Measurements from ENCODE around the gene CARD9.
"Not testable (repeated sequence)": the region's sequence is repeated elsewhere in the genome, so short reads cannot be mapped to it uniquely, and the experiment has no call there.

Gene CARD9

DNA sequence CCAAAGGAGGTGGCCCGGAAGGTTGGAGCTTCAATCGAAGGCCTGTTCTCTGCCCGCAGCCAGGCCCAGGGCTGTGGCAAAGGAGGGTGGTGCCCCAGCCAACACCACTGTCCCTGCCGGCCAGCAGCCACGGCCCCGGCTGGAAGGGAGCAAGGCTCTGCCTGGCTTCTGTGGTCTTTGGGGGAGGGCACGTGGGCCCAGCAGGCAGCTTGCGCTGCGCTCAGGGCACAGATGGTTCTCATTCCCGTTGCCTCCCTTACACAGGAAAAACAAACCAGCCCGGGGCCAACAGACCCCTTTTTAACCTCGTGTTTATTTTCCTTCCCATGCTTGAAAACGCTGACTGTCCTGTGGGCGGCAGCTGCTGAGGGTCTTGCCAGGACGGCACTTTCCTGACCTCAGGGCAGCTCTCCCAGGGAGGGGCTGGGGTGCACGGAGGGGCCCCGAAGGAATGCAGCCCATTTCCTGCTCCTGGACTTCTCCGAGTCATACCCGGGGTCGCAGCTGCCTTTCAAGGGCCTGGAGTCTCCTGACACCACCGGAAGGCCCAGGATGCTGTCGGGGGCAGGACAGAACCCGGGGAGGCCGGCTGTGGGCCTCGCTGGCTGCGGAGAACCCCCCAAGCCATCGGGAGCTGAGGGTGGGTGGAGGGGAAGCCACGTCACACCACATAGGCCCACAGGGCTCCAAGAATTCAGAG, 47.3 kb downstream of the CARD9 start:
- in situ Hi-C loops (cut with HindIII; ENCODE audit: low sequenced_read_pairs), result no loop called here

DNA sequence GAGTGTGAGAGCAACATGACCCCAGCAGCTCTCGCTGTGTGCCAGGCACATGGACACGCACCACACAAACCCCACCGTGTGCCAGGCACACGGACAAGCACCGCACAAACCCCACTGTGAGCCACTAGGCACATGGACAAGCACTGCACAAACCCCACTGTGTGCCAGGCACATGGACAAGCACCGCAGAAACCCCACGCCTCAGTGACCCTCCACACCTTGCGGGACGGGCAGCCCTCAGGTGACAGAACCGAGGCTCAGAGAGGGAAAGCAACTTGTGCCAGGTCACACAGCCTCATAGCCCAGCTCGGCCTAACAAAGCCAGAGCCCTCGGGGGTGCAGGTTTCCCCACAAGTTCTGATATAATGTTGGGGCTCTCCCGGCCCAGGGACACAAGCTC, 48.1 kb downstream of the CARD9 start:
- in situ Hi-C loops (cut with HindIII; ENCODE audit: low sequenced_read_pairs), result no loop called here

DNA sequence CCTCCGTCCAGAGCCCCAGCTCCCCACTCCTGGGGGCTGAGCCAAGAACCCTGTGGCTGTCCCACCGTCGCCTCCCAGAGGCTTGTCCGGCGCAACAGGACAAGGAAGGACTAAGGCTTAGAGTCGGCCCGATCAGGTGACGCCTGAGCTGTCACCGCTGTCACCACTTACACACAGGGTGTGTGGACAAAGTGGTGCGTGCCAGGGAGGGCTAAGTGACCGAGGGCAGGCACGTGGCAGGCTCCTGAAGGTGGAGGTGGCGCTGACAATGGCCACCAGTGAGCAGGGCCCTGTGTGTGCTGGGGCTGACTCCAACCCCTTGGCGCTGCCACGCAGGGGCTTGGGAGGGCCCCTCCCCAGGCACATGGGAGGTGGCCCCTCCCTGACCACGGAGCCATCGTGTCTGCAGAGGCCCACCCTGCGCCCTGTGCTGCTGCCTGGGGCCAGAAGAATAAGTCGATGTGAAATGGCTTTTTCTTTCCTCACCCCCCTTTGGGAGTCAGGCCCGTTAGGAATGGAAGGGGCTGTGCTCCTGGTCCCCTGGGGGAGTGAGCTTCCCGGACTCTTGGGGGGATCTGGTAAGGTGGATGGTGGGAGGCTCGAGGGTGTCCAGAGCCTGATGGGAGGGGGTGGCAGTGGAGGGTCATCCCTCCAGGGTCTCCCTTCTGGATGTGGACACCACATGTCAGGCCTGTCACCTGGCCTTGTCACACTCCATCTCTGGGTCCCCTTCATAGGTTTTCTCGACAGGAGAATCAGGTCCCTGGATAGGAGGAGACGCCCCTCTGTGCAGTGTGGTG, 48.8 kb downstream of the CARD9 start:
- in situ Hi-C loops (cut with HindIII; ENCODE audit: low sequenced_read_pairs), result no loop called here

DNA sequence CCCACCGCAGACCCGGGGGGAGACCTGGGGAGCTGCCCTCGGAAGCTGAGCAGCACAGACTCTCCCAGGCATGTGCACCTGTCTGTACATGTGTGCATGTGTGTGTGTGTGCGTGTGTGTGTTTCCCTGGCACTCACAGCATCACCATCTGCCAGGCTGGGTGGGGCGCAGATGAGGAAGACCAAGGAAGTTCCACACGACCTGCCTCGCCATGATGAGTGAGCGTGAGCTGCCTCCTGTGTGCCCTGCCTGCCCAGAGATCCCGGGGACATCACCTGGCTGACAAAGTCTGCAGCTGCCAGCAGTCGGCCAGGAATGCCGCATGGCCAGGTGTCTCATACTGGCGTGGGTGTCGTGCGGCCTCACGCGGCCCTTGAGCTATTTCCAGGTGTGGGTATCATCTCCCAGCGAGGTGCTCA, 50.1 kb downstream of the CARD9 start:
- in situ Hi-C loops (cut with HindIII; ENCODE audit: low sequenced_read_pairs), result no loop called here

DNA sequence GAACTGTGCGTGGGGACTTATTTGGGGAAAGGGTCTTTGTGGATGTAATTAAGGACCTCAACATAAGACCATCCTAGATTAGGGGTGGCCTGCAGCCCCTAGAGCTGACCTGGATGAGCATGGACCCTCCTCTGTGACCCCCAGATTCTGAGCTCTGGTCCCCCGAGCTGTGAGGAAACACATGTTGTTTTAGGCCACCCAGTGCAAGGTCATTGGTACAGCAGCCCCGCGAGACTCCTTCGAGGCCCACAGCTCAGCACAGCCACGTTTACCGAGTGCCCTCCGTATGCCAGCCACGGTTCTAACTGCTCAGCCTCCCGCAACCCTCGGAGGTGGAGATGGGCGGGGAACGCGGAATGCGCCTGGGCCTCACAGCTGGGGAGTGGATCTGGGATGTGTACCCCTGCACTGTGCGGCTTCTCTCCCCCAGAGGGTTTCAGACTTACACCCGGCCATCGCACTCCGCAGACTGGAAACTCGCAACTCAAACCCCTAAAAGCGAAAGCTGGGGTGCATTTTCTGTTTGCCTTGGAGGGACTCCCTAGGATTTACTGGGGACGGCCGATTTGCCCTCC, 50.6 kb downstream of the CARD9 start:
- in situ Hi-C loops (cut with HindIII; ENCODE audit: low sequenced_read_pairs), result no loop called here

DNA sequence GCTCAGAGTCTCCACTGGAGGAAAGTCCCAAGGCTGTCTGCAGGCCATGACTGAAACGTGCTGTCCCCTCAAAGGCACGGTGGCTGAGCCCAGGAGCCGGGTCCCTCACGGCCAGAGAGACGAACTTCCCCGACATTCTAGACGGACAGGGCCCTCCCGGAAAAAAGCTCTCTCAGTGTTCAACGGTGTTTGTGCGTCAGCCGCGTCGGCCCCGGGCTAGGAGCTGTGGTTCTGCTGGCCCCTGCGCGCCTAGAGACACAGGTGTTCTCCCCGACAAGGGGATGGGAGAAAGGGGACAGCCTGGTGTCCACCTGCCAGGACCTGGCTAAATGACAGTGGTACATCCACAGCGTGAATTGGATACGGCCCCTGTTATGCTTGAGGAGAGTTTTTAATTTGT, 51.9 kb downstream of the CARD9 start:
- in situ Hi-C loops (cut with HindIII; ENCODE audit: low sequenced_read_pairs), result no loop called here

DNA sequence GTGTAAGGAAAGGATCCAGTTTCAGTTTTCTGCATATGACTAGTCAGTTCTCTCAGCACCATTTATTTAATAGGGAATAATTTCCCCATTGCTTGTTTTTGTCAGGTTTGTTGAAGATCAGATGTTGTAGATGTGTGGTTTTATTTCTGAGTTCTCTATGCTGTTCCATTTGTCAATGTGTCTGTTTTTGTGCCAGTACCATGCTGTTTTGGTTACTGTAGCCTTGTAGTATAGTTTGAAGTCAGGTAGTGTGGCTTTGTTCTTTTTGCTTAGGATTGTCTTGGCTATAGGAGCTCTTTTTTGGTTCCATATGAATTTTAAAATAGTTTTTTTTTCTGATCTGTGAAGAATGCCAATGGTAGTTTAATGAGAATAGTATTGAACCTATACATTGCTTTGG, 52.5 kb downstream of the CARD9 start:
- in situ Hi-C loops (cut with HindIII; ENCODE audit: low sequenced_read_pairs), result not testable (repeated sequence)

DNA sequence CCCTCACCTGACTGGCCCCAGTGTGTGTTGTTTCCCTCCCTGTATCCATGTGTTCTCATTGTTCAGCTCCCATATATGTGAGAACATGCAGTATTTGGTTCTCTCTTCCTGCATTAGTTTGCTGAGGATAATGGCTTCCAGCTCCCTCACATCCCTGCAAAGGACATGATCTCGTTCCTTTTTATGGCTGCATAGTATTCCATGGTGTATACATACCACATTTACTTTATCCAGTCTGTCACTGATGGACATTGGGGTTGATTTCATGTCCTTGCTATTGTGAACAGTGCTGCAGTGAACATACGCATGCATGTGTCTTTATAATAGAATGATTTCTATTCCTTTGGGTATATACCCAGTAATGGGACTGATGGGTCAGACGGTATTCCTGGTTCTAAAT, 53.5 kb downstream of the CARD9 start:
- in situ Hi-C loops (cut with HindIII; ENCODE audit: low sequenced_read_pairs), result not testable (repeated sequence)

DNA sequence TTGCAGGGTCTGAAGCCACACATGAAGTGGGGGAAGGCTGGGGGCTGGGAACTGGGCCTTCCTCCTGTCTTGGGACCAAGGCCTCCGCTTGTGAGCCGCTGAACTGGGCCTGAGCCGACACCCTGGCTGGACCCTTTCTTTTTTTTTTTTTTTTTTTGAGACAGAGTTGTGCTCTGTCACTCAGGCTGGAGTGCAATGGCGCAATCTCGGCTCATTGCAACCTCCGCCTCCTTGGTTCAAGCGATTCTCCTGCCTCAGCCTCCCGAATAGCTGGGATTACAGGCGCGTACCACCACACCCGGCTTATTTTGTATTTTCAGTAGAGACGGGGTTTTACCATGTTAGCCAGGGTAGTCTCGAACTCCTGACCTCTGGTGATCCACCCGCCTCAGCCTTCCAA, 54.2 kb downstream of the CARD9 start:
- in situ Hi-C loops (cut with HindIII; ENCODE audit: low sequenced_read_pairs), result not testable (repeated sequence)

DNA sequence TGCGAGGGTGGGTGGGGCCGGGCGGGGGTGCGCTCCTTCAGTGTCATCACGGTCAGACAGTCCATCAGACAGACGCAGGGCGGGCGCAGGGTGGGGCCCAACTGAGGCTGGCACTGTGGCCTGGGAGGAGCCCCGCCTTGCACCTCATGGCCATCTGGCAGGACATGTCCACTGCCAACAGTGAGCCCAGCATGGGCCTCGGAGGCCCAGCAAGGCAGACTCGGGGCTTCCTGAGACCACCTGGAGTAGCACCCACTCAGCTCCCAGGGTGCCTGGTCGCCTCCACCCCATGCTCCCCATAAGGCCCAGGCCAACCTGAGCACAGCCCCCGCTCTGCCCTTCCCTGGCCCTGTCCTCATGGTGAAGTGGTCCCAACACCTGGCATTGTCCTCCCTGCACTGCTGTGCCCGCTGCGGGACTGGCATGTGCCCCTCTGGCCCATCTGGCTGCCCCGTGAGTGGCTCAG, 54.7 kb downstream of the CARD9 start:
- in situ Hi-C loops (cut with HindIII; ENCODE audit: low sequenced_read_pairs), result no loop called here

DNA sequence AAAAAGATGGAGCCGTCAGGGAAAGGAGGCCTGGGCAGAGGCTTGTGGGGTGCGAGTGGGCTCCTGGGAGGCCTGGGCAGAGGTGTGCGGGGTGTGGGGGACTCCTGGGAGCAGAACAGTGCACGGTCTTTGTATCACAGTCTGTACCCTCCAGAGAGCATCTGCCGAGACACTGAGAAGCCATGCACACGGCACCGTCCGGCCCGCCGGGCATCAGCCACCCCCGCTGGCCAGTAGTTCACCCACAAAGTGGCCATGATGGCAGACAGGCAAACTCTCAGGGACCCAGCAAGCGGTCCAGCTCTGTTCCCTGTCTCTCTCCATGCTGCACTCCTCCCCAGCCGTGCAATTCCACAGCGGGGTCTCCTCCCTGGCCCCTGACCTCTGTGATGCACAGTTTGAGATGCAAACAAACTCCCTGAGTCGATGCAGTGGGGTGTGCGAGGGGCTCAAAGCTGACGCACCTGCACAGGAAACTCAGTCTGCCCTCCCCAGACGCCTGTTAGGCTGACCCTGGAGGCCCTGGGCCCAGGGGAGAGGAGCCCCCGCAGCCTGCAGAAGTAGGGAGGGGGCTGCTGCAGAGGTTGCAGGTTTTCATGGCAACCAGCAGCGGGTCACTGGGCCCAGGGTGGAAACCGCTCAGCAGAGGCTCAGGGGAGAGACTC, 55.2 kb downstream of the CARD9 start:
- in situ Hi-C loops (cut with HindIII; ENCODE audit: low sequenced_read_pairs), result no loop called here

DNA sequence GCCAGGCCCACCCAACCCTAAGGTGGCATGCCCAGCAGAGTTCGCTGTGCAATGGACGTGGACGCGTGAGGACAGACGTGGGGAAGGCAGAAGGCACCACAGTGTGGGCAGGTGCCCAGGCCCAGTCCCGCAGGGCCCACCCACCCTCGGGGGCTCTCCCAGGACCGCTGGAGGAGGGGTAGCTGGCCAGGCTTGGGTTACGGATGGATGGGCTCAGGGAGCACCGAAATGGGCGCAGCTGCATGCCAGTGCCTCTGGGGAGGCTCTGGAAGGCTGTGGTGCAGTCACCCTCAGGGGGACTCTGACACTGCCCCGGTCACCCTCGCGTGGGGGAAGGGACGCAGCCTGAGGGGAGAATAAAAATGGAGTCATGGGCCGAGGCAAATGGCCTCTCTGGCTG, 55.8 kb downstream of the CARD9 start:
- in situ Hi-C loops (cut with HindIII; ENCODE audit: low sequenced_read_pairs), result no loop called here

DNA sequence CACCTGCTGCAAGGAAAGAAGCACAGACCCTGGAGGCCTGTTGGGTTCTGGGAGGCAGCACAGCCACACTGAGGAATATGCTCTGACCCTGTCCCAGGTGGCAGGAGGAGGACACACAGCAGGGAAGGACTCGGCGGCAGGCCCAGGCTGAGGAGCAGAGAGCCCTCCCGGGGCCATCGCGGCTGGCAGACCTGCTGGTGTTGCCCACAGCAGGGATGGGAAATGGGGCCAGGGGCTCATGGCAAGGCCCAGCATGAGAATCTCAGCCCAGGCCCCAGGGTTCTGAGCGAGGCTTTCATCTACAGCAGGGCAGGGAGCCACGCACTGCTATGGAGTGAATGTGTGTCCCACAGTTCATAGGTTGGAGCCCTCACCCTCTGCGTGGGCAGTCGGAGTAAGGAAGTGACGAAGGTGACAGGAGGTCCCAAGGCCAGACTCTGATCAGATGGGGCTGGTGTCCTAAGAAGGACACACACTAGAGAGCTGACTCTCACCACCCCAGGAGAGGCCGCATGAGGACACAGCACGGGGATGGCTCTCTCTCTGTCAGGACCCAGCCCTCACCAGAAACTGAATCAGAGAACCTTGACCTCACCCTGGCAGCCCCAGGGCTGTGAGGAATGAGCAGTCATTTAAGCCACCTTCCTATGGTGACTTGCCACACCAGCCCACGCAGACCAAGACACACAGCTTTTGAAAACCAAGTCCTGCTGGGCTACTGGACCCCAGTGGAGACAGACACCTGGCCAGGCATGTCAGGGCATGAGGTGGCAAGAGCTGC, 56.4 kb downstream of the CARD9 start:
- in situ Hi-C loops (cut with HindIII; ENCODE audit: low sequenced_read_pairs), result no loop called here

DNA sequence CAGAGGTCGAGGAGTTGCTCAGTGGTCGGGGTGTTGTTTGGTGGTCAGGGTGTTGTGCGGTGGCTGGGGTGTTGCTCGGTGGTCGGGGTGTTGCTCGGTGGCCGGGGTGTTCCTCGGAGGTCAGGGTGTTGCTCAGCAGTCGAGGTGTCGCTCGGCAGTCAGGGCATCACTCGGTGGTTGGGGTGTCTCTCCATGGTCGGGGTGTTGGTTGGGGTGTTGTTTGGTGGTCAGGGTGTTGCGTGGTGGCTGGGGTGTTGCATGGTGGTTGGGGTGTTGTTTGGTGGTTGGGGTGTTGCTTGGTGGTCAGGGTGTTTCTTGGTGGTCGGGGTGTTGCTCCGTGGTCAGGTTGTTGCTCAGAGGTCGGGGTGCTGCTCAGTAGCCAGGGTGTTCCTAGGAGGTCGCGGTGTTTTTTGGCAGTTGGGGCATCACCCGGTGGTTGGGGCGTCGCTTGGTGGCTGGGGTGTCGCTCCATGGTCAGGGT, 57.2 kb downstream of the CARD9 start:
- in situ Hi-C loops (cut with HindIII; ENCODE audit: low sequenced_read_pairs), result no loop called here

DNA sequence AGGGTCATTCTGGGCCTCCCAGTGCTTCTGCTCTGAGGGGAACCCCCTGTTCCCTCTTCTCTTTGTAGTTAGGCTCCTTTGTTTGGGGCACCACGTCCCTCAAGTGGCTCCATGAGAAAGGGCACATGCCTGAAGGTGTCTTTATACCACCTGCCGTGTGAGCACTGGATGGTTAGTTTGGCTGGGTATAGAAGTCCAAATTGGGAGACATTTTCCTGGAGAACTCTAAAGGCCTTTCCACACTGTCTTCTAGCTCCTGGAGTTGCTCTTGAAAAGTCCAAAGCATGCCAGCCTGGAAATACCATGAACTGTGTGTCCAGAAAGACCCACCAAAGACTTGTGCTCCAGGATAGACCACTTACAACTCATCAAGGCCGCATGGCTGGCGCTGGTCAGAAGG, 58.5 kb downstream of the CARD9 start:
- in situ Hi-C loops (cut with HindIII; ENCODE audit: low sequenced_read_pairs), result no loop called here

DNA sequence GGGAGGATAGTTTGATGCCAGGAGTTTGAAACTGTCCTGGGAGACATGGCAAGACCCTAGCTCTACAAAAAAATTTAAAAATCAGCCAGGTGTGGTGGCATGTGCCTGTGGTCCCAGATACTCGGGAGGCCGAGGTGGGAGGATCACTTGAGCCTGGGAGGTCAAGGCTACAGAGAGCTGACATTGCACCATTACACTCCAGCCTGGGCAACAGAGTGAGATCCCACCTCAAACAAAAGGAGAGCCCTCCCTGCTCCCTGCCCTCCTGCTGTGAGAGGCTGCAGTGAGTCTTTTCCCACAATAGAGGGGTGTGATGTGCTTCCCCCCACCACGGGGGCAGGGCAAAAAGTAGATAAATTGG, 59.4 kb downstream of the CARD9 start:
- in situ Hi-C loops (cut with HindIII; ENCODE audit: low sequenced_read_pairs), result no loop called here
